SW 1271 (cell line): ENCODE measurements around the gene SLC22A12.
"Not testable (repeated sequence)": the region's sequence is repeated elsewhere in the genome, so short reads cannot be mapped to it uniquely, and the experiment has no call there.

Experiments used
- DNase-seq, 2 experiments: peaks; one replicate each; lab custom pipeline; 2025; lab: John Stamatoyannopoulos, UW

SLC22A12 gene

GRCh38 chr11:64590763-64591221 is at the start of gene SLC22A12:
Gene SLC22A12, plus strand, starts transcription at chr11:64591220. Its CDS starts 337 bp downstream, at chr11:64591557.
- DNase-seq: no peak

DNA sequence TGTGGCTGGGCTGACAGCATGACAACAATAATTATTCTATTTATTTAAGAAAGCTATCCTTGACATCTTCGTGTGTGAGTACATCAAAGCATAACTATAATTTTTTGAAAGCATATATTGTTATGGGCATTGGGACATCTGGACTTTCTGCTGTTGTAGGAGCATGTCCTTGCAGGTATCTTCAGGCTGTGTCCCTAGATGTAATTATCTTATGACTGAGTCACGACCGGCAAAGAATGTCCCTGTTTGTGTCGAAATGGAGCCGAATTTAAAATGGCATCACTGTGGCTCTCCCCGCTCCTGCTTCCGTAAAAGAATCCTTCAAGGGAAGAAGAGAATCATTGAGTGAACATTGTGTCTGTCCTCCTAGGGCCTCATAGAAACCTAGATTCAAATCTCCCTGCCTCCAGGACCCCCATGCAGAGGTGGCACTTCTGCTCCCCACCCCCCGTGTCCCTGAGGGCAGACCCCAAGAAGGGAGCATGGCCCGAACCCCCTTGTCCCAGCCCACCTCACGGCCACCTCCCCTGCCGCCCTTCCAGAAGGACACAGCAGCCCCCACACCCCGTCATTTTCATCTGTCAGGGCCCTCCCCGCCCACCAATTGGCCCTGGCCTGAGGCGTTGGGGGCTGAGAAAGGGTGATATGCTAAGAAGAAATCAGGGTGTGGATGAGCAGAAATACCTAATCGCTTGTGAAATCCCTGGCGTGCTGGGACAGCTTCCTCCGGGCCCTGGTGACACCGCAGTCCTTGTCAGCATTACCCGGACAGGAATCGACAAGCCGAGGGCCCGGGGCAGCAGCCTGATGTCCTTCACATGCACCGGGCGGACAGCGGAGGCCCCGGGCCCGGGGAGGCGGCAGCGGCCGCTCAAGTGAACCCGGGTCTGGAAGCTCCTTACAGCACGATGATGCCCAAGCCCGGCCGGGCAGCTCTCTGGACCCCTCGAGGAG is 48.6 kb upstream of the SLC22A12 start:
- DNase-seq: no peak

DNA sequence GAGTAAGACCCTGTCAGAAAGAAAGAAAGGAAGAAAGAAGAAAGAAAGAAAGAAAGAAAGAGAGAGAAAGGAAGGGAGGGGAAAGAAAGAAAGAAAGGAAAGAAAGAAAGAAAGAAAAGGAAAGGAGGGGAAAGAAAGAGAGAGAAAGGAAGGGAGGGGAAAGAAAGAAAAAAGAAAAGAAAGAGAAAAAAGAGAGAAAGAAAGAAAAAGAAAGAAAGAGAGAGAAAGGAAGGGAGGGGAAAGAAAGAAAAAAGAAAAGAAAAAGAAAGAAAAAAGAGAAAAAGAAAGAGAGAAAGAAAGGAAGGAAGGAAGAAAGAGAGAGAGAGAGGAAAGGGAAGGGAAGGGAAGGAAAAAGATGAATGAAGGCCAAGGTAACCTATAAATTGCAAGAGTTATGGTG is 47.2 kb upstream of the SLC22A12 start:
- no peak for DNase-seq

- DNase-seq: no peak
Observed at GRCh38 chr11:64544616-64545296, 46.3 kb upstream of the SLC22A12 start.

DNA sequence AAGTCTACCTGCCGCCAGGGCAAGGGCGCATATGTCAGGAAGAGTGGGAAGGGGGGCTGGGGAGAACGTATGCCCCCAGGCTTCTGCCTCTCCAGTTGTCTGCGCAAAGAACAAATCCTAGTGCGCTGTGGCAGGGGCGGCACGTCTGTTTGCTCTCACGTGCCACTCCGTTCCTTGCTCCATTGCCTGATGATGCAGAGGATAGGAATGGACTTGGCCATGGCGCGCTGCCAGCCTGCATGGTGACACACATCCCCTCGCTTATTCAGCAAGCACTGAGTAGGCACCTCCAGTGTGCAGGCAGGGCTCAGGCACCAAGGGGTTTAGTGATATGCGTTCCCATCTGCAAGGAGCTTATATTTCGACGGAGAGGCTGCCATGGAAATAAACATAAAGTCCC is 45.4 kb upstream of the SLC22A12 start:
- DNase-seq: peak in 1 of 2 experiments; percentile 31

DNA sequence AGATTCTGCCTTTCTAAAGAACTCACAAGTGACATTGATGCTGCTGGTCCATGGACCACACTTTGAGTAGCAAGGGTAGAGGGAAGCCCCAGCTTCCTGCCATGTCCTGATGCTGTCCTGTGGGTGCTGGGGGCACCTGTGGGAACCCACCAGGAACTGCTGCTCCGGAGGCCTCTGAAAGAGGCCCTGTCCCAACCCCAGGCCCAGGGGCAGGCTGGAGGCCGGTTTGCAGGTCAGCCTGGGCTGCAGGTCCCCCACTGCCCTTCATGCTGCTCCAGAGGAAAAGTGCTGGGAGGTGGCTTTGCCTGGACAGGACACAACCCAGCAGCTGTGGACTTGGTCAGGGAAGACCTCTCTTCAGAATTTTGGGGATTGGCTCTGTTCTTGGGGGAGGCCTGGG is 44.8 kb upstream of the SLC22A12 start:
- no peak for DNase-seq

DNA sequence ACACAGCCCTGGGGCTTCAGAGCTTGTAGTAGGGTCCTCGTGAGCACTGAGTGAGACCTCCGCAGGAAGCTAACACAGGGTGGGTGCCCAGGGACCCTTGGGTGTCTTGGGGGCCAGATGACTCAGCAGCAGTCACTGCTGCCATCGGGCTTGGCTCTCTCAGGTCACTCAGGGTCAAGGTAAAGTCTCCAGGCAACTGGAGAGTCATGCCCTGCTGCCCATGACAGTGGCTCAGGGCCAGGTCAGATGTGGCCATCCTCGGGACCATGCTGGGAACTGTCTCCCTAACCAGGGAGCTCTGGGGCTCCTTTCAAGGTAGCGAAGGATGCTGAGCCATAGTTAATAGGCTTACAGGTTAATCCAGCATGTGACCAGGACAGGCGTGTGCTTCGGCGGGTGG is 44.4 kb upstream of the SLC22A12 start:
- no peak for DNase-seq

- no peak for DNase-seq
Observed at GRCh38 chr11:64549969-64550368, 41.1 kb upstream of the SLC22A12 start.

DNA sequence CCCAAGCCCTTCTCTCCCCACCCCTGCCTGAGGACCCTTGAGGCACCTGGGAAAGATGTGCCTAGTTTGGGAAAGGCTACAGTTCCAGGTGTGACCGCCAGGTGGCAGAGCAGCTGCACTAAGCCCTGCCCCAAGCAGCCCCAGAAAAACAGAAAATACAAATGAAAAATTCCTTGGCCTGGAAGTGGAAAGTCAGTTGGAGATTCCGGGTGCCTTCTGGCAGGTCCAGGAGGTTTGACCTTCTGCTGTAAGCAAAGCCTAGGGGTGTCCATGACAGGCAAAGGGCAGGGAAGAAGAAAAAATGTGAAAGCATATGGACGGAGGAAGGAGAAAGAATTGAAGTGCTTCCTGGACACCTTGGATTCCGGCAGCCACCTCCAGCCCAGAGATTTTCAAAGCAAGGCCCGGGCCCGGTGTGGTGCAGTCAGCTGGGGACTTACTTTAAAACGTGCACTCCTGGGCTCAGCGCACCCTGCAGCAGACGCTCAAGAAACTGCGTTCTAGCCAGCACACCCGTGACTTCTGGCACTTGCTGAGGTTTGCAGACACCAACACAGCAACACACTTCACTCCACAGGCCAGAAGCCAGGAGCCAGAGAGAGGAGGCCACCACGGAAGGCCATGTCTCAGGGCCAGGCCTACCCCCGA is 37.3 kb upstream of the SLC22A12 start:
- peak in 1 of 2 experiments; percentile 18 for DNase-seq

DNA sequence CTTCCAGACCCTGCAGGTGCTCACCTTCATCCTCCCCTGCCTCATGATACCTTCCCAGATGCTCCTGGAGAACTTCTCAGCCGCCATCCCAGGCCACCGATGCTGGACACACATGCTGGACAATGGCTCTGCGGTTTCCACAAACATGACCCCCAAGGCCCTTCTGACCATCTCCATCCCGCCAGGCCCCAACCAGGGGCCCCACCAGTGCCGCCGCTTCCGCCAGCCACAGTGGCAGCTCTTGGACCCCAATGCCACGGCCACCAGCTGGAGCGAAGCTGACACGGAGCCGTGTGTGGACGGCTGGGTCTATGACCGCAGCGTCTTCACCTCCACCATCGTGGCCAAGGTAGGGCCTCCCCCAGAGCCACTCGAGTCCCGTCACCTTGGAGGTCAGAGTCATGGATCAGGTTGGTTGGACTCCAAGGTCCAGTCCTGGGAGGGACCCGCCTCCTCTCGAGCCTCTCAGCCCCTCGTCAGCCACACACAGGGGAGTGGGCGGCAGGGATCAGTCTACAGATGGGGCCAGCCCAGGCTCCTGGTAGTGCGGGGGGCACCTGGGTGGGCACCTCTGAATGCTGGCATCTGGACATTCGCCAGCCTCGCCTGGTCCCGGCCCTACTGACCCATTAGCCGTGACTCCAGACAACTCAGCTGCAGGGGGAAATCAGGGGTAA is 34.8 kb upstream of the SLC22A12 start:
- DNase-seq: no peak

DNA sequence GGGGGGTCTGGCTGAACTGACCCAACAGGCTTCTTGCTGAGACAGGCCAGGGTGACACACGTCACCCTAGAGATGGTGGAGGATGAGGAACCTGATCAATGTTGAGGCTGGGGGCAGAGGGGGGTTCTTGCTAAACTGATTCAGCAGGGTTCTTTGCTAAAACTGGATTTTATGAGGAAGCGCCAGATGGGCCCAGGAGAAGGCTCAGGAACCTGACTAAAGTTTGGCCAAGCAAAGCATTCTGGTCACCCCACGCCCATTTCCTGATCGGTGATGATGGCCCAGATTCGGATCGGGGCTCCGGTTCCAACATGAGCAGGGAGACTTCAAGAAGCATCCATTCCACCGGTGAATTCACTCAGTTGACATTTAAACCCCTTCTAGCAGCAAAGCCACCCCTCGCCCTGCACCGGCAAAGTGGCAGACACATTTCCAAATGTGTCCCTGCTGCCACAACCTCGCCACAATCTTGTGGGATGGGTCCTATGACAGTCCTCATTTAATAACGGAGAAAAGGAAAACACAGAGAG is 34.2 kb upstream of the SLC22A12 start:
- DNase-seq: no peak

GRCh38 chr11:64558065-64558745 is 32.8 kb upstream of the SLC22A12 start:
- DNase-seq: no peak

DNA sequence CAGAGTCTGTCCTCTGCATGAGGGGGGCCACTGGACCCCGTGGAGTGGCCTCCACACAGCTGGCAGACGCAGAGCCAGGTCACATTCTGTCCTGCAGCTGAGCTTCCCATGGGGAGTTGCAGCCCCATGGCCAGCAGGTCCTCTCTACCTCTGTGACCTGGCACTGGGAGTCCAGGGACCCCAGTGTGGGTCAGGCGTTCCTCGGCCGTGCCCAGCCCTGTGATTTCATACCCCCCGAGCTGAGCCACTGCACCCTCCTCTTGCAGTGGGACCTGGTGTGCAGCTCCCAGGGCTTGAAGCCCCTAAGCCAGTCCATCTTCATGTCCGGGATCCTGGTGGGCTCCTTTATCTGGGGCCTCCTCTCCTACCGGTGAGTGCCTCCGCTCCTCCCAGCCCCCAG is 32.2 kb upstream of the SLC22A12 start:
- no peak for DNase-seq

DNA sequence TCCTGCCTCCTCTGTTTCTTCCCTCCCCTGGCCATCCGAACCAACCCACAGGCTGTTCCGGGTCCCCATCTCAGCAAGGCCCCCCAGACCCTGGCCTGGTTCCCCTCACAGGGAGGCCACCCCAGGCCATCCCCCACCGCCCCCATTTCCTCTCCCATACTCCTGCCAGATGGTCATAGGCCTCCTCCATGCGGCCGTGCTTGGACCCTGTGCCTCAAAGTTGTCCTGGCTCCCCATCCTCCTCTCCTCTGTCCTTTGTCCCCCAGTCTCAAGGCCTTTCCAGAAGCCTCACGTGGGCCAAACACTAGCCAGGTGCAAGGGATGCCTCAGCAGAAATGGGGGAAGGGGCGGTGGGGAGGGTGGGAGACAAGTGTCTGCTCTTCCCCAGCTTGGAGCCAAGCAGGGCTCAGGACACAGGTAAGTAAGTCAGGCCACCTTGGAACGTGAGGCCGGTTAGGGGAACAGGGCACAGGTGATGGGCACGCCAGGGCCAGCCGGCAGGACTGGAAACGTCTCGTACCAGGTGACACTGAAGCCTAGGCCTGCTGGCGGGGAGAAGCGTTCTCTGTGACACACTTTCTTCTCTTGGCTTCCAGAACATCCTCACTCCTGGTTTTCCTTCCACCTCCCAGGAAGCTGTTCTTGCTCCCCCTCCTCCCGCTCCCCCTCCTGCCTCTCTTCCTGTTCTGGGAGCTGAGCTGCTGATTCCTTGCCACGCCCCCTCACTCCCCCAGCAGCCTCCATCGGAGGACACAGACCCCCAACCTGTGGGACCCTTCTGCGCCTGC is 31.5 kb upstream of the SLC22A12 start:
- DNase-seq: no peak

GRCh38 chr11:64560139-64560771 is 30.8 kb upstream of the SLC22A12 start:
- no peak for DNase-seq

GRCh38 chr11:64560941-64561340 is 30.1 kb upstream of the SLC22A12 start:
- DNase-seq: no peak

DNA sequence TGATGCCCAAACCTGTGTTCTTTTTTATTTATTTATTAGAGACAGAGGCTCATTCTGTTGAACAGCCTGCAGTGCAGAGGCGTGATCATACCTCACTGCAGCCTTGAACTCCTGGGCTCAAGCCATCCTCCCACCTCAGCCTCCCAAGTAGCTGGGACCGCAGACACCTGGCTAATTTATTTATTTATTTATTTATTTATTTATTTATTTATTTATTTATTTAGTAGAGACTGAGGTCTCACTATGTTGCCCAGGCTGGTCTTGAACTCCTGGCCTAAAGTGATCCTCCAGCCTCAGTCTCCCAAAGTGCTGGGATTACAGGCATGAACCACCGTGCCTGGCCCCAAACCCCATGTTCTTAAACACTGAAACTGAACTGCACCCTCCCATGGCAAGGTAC is 29.6 kb upstream of the SLC22A12 start:
- not testable (repeated sequence) for DNase-seq

- DNase-seq: no peak
Observed at GRCh38 chr11:64561984-64562722, 28.9 kb upstream of the SLC22A12 start.

DNA sequence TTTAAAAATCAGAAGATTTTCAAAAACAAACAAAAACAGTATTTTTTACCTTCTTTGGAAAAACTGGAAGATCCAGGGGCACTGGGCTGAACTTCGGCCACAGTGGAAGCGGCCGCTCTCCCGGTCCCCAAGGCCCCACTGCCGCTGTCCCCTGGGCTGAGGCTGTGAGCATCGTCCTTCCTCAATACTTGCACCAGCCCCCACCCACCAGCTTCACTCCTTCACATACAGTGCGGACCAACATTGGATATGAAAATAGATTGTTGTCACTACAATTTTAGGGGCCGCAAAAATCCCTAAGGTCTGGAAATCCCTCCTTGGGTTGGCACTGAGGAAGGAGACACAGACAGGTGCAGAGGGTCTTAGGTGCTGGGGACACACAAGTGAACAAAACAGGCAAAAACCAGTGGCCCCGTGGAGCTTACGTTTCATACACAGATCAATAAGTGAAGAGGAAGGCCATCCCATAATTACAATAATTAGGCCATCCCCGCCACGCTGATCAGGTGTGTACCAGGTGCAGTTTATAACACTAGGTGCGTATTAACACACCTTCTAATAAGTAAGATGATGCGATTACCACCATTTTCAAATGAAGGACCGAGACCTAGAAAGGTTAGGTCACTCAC is 28.2 kb upstream of the SLC22A12 start:
- no peak for DNase-seq
